Trophoblast cell (in vitro differentiated cells and primary cell): ENCODE measurements around the gene PIGN.
A peak's percentile ranks its signal among the peaks of the same experiment; 100 is the strongest.

Experiments
- DNase-seq, 2 donors: peaks; one replicate each; pipeline ENCODE4 v3.0.0-alpha.2; 2016
- H2AFZ ChIP-seq: 2 replicates; pipeline ENCODE4 v1.6.1; 2013; ENCODE audit warnings: low read length, moderate library complexity, mild to moderate bottlenecking; ENCODE audit not compliant: insufficient read depth, poor library complexity
- H2AK5ac ChIP-seq: 2 replicates; pipeline ENCODE4 v1.6.1; 2013; ENCODE audit warnings: mild to moderate bottlenecking, low read length
- H2BK120ac ChIP-seq: 2 replicates; pipeline ENCODE4 v1.6.1; 2013; ENCODE audit warnings: low read length, mild to moderate bottlenecking, moderate library complexity; ENCODE audit not compliant: insufficient read depth, poor library complexity
- H2BK12ac ChIP-seq: 2 replicates; pipeline ENCODE4 v1.6.1; 2013; ENCODE audit warnings: mild to moderate bottlenecking, low read length, moderate library complexity
- H2BK5ac ChIP-seq: 2 replicates; pipeline ENCODE4 v1.6.1; 2013; ENCODE audit warnings: low read length, low read depth, moderate library complexity, mild to moderate bottlenecking; ENCODE audit not compliant: poor library complexity
- H3K14ac ChIP-seq: 2 replicates; pipeline ENCODE4 v1.6.1; 2013; ENCODE audit warnings: mild to moderate bottlenecking, low read length
- H3K18ac ChIP-seq: 2 replicates; pipeline ENCODE4 v1.6.1; 2013; ENCODE audit warnings: mild to moderate bottlenecking, low read length
- H3K23ac ChIP-seq: 2 replicates; pipeline ENCODE4 v1.6.1; 2013; ENCODE audit warnings: low read length
- H3K27ac ChIP-seq: 2 replicates; pipeline ENCODE4 v1.5.1; 2013; ENCODE audit warnings: low read depth, mild to moderate bottlenecking, inconsistent platforms, low read length, moderate library complexity
- H3K27me3 ChIP-seq: 2 replicates; pipeline ENCODE4 v1.6.1; 2013; ENCODE audit warnings: inconsistent platforms, mild to moderate bottlenecking, low read length, moderate library complexity; ENCODE audit not compliant: insufficient read depth
- H3K36me3 ChIP-seq, 2 experiments: 1 replicate in 1 of 2; 2 replicates in 1 of 2; pipeline ENCODE4 v1.6.1; 2013; ENCODE audit warnings: low read length in 2 of 2, mild to moderate bottlenecking in 2 of 2, moderate library complexity in 1 of 2; ENCODE audit not compliant: insufficient read depth in 2 of 2, control insufficient read depth in 1 of 2
- H3K4ac ChIP-seq: 2 replicates; pipeline ENCODE4 v1.6.1; 2013; ENCODE audit warnings: low read depth, mild to moderate bottlenecking, low read length, moderate library complexity
- H3K4me1 ChIP-seq, 2 experiments: 1 replicate in 1 of 2; 2 replicates in 1 of 2; pipeline ENCODE4 v1.6.1; 2013; ENCODE audit warnings: low read length in 2 of 2, mild to moderate bottlenecking in 2 of 2, moderate library complexity in 1 of 2; ENCODE audit not compliant: insufficient read depth in 2 of 2, control insufficient read depth in 1 of 2
- H3K4me2 ChIP-seq: 2 replicates; pipeline ENCODE4 v1.6.1; 2013; ENCODE audit warnings: inconsistent platforms, mild to moderate bottlenecking, low read length, moderate library complexity
- H3K4me3 ChIP-seq: 2 replicates; pipeline ENCODE4 v1.5.1; 2013; ENCODE audit warnings: mild to moderate bottlenecking, low read depth, low read length, inconsistent platforms
- H3K79me1 ChIP-seq: one replicate; pipeline ENCODE4 v1.6.1; 2013; ENCODE audit warnings: low read length
- H3K79me2 ChIP-seq: 2 replicates; pipeline ENCODE4 v1.6.1; 2013; ENCODE audit warnings: low read length, mild to moderate bottlenecking; ENCODE audit not compliant: control insufficient read depth, insufficient read depth, poor library complexity
- H3K9ac ChIP-seq: 2 replicates; pipeline ENCODE4 v1.6.1; 2013; ENCODE audit warnings: mild to moderate bottlenecking, low read length
- H3K9me3 ChIP-seq: 2 replicates; pipeline ENCODE4 v1.6.1; 2013; ENCODE audit warnings: low read depth, mild to moderate bottlenecking, control low read depth, inconsistent platforms, low read length; ENCODE audit not compliant: insufficient read depth
- H4K12ac ChIP-seq: 2 replicates; pipeline ENCODE4 v1.6.1; 2013; ENCODE audit warnings: low read depth, mild to moderate bottlenecking, low read length, moderate library complexity
- H4K8ac ChIP-seq: 2 replicates; pipeline ENCODE4 v1.6.1; 2013; ENCODE audit warnings: low read depth, mild to moderate bottlenecking, low read length, moderate library complexity
- H4K91ac ChIP-seq: one replicate; pipeline ENCODE4 v1.6.1; 2013; ENCODE audit warnings: low read depth, mild to moderate bottlenecking, low read length, moderate library complexity
- WGBS: extraction: QIAGEN DNeasy Blood & Tissue Kit; methylation state at CpG from one replicate; pipeline ENCODE4 v1.1.7; 2013; ENCODE audit warnings: missing lambda C conversion rate; ENCODE audit not compliant: insufficient read length, insufficient coverage; ENCODE audit errors: extremely low coverage; 5-methylcytosine and 5-hydroxymethylcytosine counted together

Gene PIGN

GRCh38 chr18:62199629-62200028 is 12.8 kb upstream of the PIGN start:
- H2BK12ac ChIP-seq = no peak overlapping the region
- H3K23ac ChIP-seq = no peak overlapping the region
- no CpG with 5 or more reads among the region's 2 CpGs for WGBS
- H3K36me3 ChIP-seq = no peaks in the 10 kb centered on the region
- H4K8ac ChIP-seq = no peak overlapping the region
- H2AK5ac ChIP-seq = no peak overlapping the region
- H3K79me2 ChIP-seq = peaks cover 2% of the 10 kb centered on the region
- no peak overlapping the region for H3K4me2 ChIP-seq
- H2AFZ ChIP-seq = no peak overlapping the region
- H4K91ac ChIP-seq = no peak overlapping the region
- no peak overlapping the region for H2BK5ac ChIP-seq
- no peak overlapping the region for H3K9ac ChIP-seq
- H3K27ac ChIP-seq = no peak overlapping the region
- no peak overlapping the region for H4K12ac ChIP-seq
- H3K14ac ChIP-seq = no peak overlapping the region
- no peaks in the 10 kb centered on the region for H3K9me3 ChIP-seq
- H3K4me1 ChIP-seq = no peaks in the 10 kb centered on the region
- no peak overlapping the region for H3K4me3 ChIP-seq
- DNase-seq = no peak
- no peak overlapping the region for H3K4ac ChIP-seq
- H3K79me1 ChIP-seq = no peaks in the 10 kb centered on the region
- no peak overlapping the region for H2BK120ac ChIP-seq
- H3K27me3 ChIP-seq = no peaks in the 10 kb centered on the region
- H3K18ac ChIP-seq = no peak overlapping the region

- no peaks in the 10 kb centered on the region for H3K27me3 ChIP-seq
- H2AK5ac ChIP-seq = no peak overlapping the region
- H2AFZ ChIP-seq = no peak overlapping the region
- H3K36me3 ChIP-seq = no peaks in the 10 kb centered on the region
- H3K14ac ChIP-seq = no peak overlapping the region
- no peak overlapping the region for H4K91ac ChIP-seq
- no peak overlapping the region for H3K4me2 ChIP-seq
- H2BK5ac ChIP-seq = no peak overlapping the region
- no CpG with 5 or more reads among the region's 2 CpGs for WGBS
- DNase-seq = peak; percentile 51 to 85
- no peak overlapping the region for H2BK120ac ChIP-seq
- H4K8ac ChIP-seq = no peak overlapping the region
- no peak overlapping the region for H4K12ac ChIP-seq
- H3K27ac ChIP-seq = no peak overlapping the region
- H3K9me3 ChIP-seq = no peaks in the 10 kb centered on the region
- no peak overlapping the region for H3K4me3 ChIP-seq
- H3K23ac ChIP-seq = no peak overlapping the region
- H3K79me1 ChIP-seq = no peaks in the 10 kb centered on the region
- no peak overlapping the region for H3K9ac ChIP-seq
- no peak overlapping the region for H3K18ac ChIP-seq
- no peaks in the 10 kb centered on the region for H3K79me2 ChIP-seq
- H2BK12ac ChIP-seq = no peak overlapping the region
- H3K4me1 ChIP-seq = no peaks in the 10 kb centered on the region
- no peak overlapping the region for H3K4ac ChIP-seq
Measured at GRCh38 chr18:62198259-62198658, 11.4 kb upstream of the PIGN start.

- Histone ChIP-seq H2BK12ac (no peak overlapping the region), H4K91ac (no peak overlapping the region), H2BK5ac (no peak overlapping the region), H3K4ac (no peak overlapping the region), H4K12ac (no peak overlapping the region), H3K9me3 (no peaks in the 10 kb centered on the region), H3K4me3 (no peak overlapping the region), H3K9ac (no peak overlapping the region), H3K79me1 (no peaks in the 10 kb centered on the region), H3K36me3 (no peaks in the 10 kb centered on the region), H3K23ac (no peak overlapping the region), H3K79me2 (no peaks in the 10 kb centered on the region), H3K27ac (no peak overlapping the region), H3K18ac (no peak overlapping the region), H2BK120ac (no peak overlapping the region), H3K14ac (no peak overlapping the region), H2AFZ (no peak overlapping the region), H3K4me2 (no peak overlapping the region), H2AK5ac (no peak overlapping the region), H3K27me3 (no peaks in the 10 kb centered on the region), H3K4me1 (no peaks in the 10 kb centered on the region), H4K8ac (no peak overlapping the region)
- no peak for DNase-seq
Measured at GRCh38 chr18:62196980-62197379, 10.1 kb upstream of the PIGN start.

GRCh38 chr18:62196079-62196478 is 9.2 kb upstream of the PIGN start:
- no peak overlapping the region for H4K8ac ChIP-seq
- no peaks in the 10 kb centered on the region for H3K27me3 ChIP-seq
- H3K23ac ChIP-seq = no peak overlapping the region
- H3K4me2 ChIP-seq = no peak overlapping the region
- no peak overlapping the region for H4K12ac ChIP-seq
- H2AFZ ChIP-seq = no peak overlapping the region
- H3K4me3 ChIP-seq = no peak overlapping the region
- DNase-seq = peak in 1 of 2 donors; percentile 56
- H3K18ac ChIP-seq = no peak overlapping the region
- H3K14ac ChIP-seq = no peak overlapping the region
- no CpG with 5 or more reads among the region's 7 CpGs for WGBS
- H3K79me1 ChIP-seq = no peaks in the 10 kb centered on the region
- H3K4ac ChIP-seq = peak overlapping the region; percentile 91
- H3K9me3 ChIP-seq = no peaks in the 10 kb centered on the region
- H3K27ac ChIP-seq = no peak overlapping the region
- H3K36me3 ChIP-seq = no peaks in the 10 kb centered on the region
- H2AK5ac ChIP-seq = no peak overlapping the region
- no peak overlapping the region for H2BK5ac ChIP-seq
- H3K79me2 ChIP-seq = peaks cover 2% of the 10 kb centered on the region
- H2BK12ac ChIP-seq = no peak overlapping the region
- no peak overlapping the region for H2BK120ac ChIP-seq
- no peak overlapping the region for H4K91ac ChIP-seq
- no peak overlapping the region for H3K9ac ChIP-seq
- H3K4me1 ChIP-seq = no peaks in the 10 kb centered on the region
